ENCODE measurements around the gene DNLZ.

DNA sequence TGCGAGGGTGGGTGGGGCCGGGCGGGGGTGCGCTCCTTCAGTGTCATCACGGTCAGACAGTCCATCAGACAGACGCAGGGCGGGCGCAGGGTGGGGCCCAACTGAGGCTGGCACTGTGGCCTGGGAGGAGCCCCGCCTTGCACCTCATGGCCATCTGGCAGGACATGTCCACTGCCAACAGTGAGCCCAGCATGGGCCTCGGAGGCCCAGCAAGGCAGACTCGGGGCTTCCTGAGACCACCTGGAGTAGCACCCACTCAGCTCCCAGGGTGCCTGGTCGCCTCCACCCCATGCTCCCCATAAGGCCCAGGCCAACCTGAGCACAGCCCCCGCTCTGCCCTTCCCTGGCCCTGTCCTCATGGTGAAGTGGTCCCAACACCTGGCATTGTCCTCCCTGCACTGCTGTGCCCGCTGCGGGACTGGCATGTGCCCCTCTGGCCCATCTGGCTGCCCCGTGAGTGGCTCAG is 44.7 kb downstream of the DNLZ start:
- TF ChIP-seq YY1 (IDR thresholded peaks at IDR 0.05; ENCODE audit: insufficient read depth, insufficient read length) (no peak), ZNF274 (IDR thresholded peaks at IDR 0.05; ENCODE audit: low read depth, low read length) (no peak), SUZ12 (IDR thresholded peaks at IDR 0.05; ENCODE audit: extremely low read depth, insufficient read depth, insufficient read length) (no peak)
